HEK293 (cell line): ENCODE measurements around the gene GGA1.

Source experiments
- CTCF ChIA-PET: fragments of 350-600 bp; formaldehyde crosslinking; extraction: SDS; loops from one replicate; lab custom pipeline; 2021; ENCODE audit warnings: antibody characterized with exemption; lab: Yijun Ruan, JAX
- POLR2A ChIA-PET: fragments of 300-600 bp; formaldehyde crosslinking; extraction: SDS; loops from one replicate; lab custom pipeline; 2020; ENCODE audit warnings: antibody characterized with exemption, inconsistent platforms; lab: Yijun Ruan, JAX
- H3K27ac ChIP-seq: fragments of 200-500 bp; sonication (Bioruptor generic); 2 replicates; pipeline ENCODE4 v1.5.1; 2014; ENCODE audit warnings: low read depth, low read length, control low read depth, inconsistent platforms; ENCODE audit errors: extremely low read depth
- H3K36me3 ChIP-seq, 2 experiments: fragments of 200-500 bp in 1 of 2; sonication (Bioruptor generic) in 1 of 2; 1 replicate in 1 of 2; 2 replicates in 1 of 2; pipeline ENCODE4 v1.5.1; 2014 to 2017; ENCODE audit warnings: inconsistent platforms in 2 of 2, low read length in 2 of 2; ENCODE audit not compliant: control insufficient read depth in 2 of 2, insufficient read depth in 1 of 2
- H3K4me1 ChIP-seq: fragments of 200-500 bp; sonication (Bioruptor generic); 2 replicates; pipeline ENCODE4 v1.5.1; 2014; ENCODE audit warnings: mild to moderate bottlenecking, low read length, inconsistent platforms; ENCODE audit not compliant: control insufficient read depth, insufficient read depth
- H3K4me3 ChIP-seq: 2 replicates; pipeline ENCODE4 v1.5.1; 2011; ENCODE audit warnings: low read depth, mild to moderate bottlenecking, control low read depth, low read length, moderate library complexity
- H3K9me3 ChIP-seq: fragments of 200-500 bp; sonication (Bioruptor generic); 2 replicates; pipeline ENCODE4 v1.5.1; 2014; ENCODE audit warnings: low read depth, low read length, inconsistent platforms; ENCODE audit not compliant: control insufficient read depth, insufficient read depth
- ATF2 ChIP-seq: fragments of 450-650 bp; formaldehyde crosslinking; IDR thresholded peaks from 2 replicates; pipeline ENCODE4 v1.5.1; 2016; ENCODE audit warnings: missing biosample characterization, missing genetic modification characterization, low read depth
- BCL11A ChIP-seq: fragments of 450-650 bp; formaldehyde crosslinking; IDR thresholded peaks from 2 replicates; pipeline ENCODE4 v1.5.1; 2016; ENCODE audit warnings: low read depth, missing biosample characterization, missing genetic modification characterization
- ELK4 ChIP-seq: IDR thresholded peaks from 2 replicates; pipeline ENCODE4 v1.6.1; 2011; ENCODE audit warnings: mild to moderate bottlenecking, low read depth, low read length, borderline replicate concordance
- OSR2 ChIP-seq: fragments of 450-650 bp; formaldehyde crosslinking; IDR thresholded peaks from 2 replicates; pipeline ENCODE4 v1.5.1; 2016; ENCODE audit warnings: missing biosample characterization, missing genetic modification characterization
- PRDM1 ChIP-seq: fragments of 450-650 bp; formaldehyde crosslinking; IDR thresholded peaks from 2 replicates; pipeline ENCODE4; 2016; ENCODE audit warnings: missing biosample characterization, missing genetic modification characterization
- ZNF121 ChIP-seq: fragments of 450-650 bp; formaldehyde crosslinking; IDR thresholded peaks from 2 replicates; pipeline ENCODE4 v1.5.1; 2016; ENCODE audit warnings: missing biosample characterization, missing genetic modification characterization
- ZNF202 ChIP-seq: fragments of 450-650 bp; formaldehyde crosslinking; IDR thresholded peaks from 2 replicates; pipeline ENCODE4 v1.5.1; 2016; ENCODE audit warnings: missing biosample characterization, missing genetic modification characterization, borderline replicate concordance
- ZNF211 ChIP-seq: fragments of 450-650 bp; formaldehyde crosslinking; IDR thresholded peaks from 2 replicates; pipeline ENCODE4 v1.5.1; 2016; ENCODE audit warnings: low read depth, missing biosample characterization, missing genetic modification characterization
- ZNF404 ChIP-seq: fragments of 450-650 bp; formaldehyde crosslinking; IDR thresholded peaks from 2 replicates; pipeline ENCODE4 v1.5.1; 2017; ENCODE audit warnings: missing biosample characterization, missing genetic modification characterization
- ZNF426 ChIP-seq: fragments of 450-650 bp; formaldehyde crosslinking; IDR thresholded peaks from 2 replicates; pipeline ENCODE4 v1.5.1; 2017; ENCODE audit warnings: missing biosample characterization, missing genetic modification characterization, mild to moderate bottlenecking, inconsistent platforms, moderate library complexity
- ZNF639 ChIP-seq: fragments of 450-650 bp; formaldehyde crosslinking; IDR thresholded peaks from 2 replicates; pipeline ENCODE4 v1.5.1; 2016; ENCODE audit warnings: missing biosample characterization, missing genetic modification characterization
- ZNF660 ChIP-seq: fragments of 450-650 bp; IDR thresholded peaks from 2 replicates; pipeline ENCODE4 v1.5.1; 2018; ENCODE audit warnings: missing biosample characterization, mild to moderate bottlenecking, missing genetic modification characterization
- ZNF768 ChIP-seq: fragments of 450-650 bp; formaldehyde crosslinking; IDR thresholded peaks from 2 replicates; pipeline ENCODE4 v1.5.1; 2018; ENCODE audit warnings: missing biosample characterization, mild to moderate bottlenecking, missing genetic modification characterization
- ZSCAN30 ChIP-seq: fragments of 450-650 bp; IDR thresholded peaks from 2 replicates; pipeline ENCODE4 v1.5.1; 2018; ENCODE audit warnings: missing biosample characterization, mild to moderate bottlenecking, missing genetic modification characterization, moderate library complexity

GGA1 gene

GRCh38 chr22:37571258-37571991 is 37.2 kb upstream of the GGA1 start (continued):
- TF ChIP-seq OSR2 (tag by site-specific recombination) (no peak), ZNF426 (tag by site-specific recombination) (no peak), ZNF404 (no peak), ZNF211 (tag by site-specific recombination) (no peak), ZNF202 (tag by site-specific recombination) (no peak), ATF2 (tag by site-specific recombination) (no peak), PRDM1 (tag by site-specific recombination) (peak; percentile 67)

- ChIA-PET CTCF (interaction anchor here (0.5 to 2.3 kb wide), 3 partner anchors 10 to 244 kb away, joined by 3 to 13 read pairs (median 4); no protein-coding TSS in a partner anchor), POLR2A (interaction anchor here (1.6 to 2.2 kb wide), 3 partner anchors 9 to 35 kb away, joined by 5 to 8 read pairs (median 7); no protein-coding TSS in a partner anchor)
- H3K4me1 ChIP-seq: peaks cover 5% of the 10 kb centered on the region; the same call in 1 of the 2 replicates
- no peak overlapping the region for H3K27ac ChIP-seq
- H3K9me3 ChIP-seq: no peaks in the 10 kb centered on the region
- TF ChIP-seq ELK4: no peak
- TF ChIP-seq ZNF639: 0 out of 2 replicates have a peak, but pooled peaks have one; percentile 35
- TF ChIP-seq ZSCAN30 (tag by site-specific recombination): 0 out of 2 replicates have a peak, but pooled peaks have one; percentile 24
- TF ChIP-seq, all 188 proteins: peak for 2
- H3K36me3 ChIP-seq: peaks cover 0 to 18% of the 10 kb centered on the region in 2 experiments; a peak in 1 of 3 replicates
- H3K4me3 ChIP-seq: no peak overlapping the region
These were observed 36.7 kb upstream of the GGA1 start for GRCh38 chr22:37571992-37572373.

- Histone ChIP-seq H3K36me3 (no peaks in the 10 kb centered on the region), H3K4me3 (no peak overlapping the region), H3K9me3 (no peaks in the 10 kb centered on the region), H3K27ac (no peak overlapping the region), H3K4me1 (no peaks in the 10 kb centered on the region)
- ChIA-PET POLR2A (interaction anchor here (0.6 to 0.9 kb wide), 5 partner anchors 17 to 300 kb away, joined by 3 to 4 read pairs (median 3); no protein-coding TSS in a partner anchor), CTCF (interaction anchor here (0.7 to 2.5 kb wide), 4 partner anchors 14 to 147 kb away, joined by 3 to 9 read pairs (median 6); no protein-coding TSS in a partner anchor)
- TF ChIP-seq ZNF121 (tag by site-specific recombination) (peak; percentile 80), ZNF660 (no peak)
These were observed 33.1 kb upstream of the GGA1 start for GRCh38 chr22:37575490-37576003.

- Histone ChIP-seq H3K36me3 (no peaks in the 10 kb centered on the region), H3K4me1 (0 out of 2 replicates have a peak, but pooled peaks cover 3% of the 10 kb centered on the region), H3K9me3 (no peaks in the 10 kb centered on the region), H3K4me3 (no peak overlapping the region), H3K27ac (no peak overlapping the region)
- ChIA-PET CTCF (interaction anchor here (0.6 to 6.9 kb wide), 8 partner anchors 10 to 56 kb away, joined by 3 to 39 read pairs (median 4); no protein-coding TSS in a partner anchor), POLR2A (interaction anchor here (1.6 kb wide), 1 partner anchor 14 kb away, joined by 5 read pairs; no protein-coding TSS in a partner anchor)
- TF ChIP-seq BCL11A (tag by site-specific recombination): no peak
- 0 out of 2 replicates have a peak, but pooled peaks have one; percentile 70 for TF ChIP-seq ZNF768 (tag by site-specific recombination)
These were observed 30.6 kb upstream of the GGA1 start for GRCh38 chr22:37578002-37578401.
